Measurements from ENCODE around the gene BIN1. TPM values are rescaled to one million over a fixed set of nuclear protein-coding genes. Genes with fewer than 3 reads are reported as not detected.
"Not testable (repeated sequence)": the region's sequence is repeated elsewhere in the genome, so short reads cannot be mapped to it uniquely, and the experiment has no call there.

The BIN1 gene
- total RNA-seq, 5 donors from 2014 or later (not counting 1 experiment from before 2014, with no cell fraction given), result 144 to 172 (median 151) TPM

- Histone ChIP-seq H3K36me3 (ENCODE audit: control insufficient read depth in 2 of 2, extremely low read depth in 1 of 2, insufficient read depth in 1 of 2, low read length in 1 of 2) (no peaks in the 10 kb centered on the region), H3K27me3 (replicated peaks in 1 of 2; ENCODE audit: control insufficient read depth in 2 of 2, extremely low read depth in 1 of 2, insufficient read depth in 2 of 2, low read length in 1 of 2) (peaks cover 0 to 6% of the 10 kb centered on the region in 2 experiments), H3K27ac (ENCODE audit: low read length) (no peak overlapping the region), H3K9me3 (no peaks in the 10 kb centered on the region), H3K4me3 (ENCODE audit: control insufficient read depth in 1 of 2, extremely low read depth in 1 of 2, low read length in 1 of 2) (no peak overlapping the region), H3K4me1 (ENCODE audit: control insufficient read depth in 1 of 2, extremely low read depth in 1 of 2, insufficient read depth in 2 of 2, low read length in 2 of 2) (no peaks in the 10 kb centered on the region)
- Mint-ChIP-seq H3K36me3 (no peaks in the 10 kb centered on the region), H3K27ac (no peak overlapping the region), H3K4me1 (peaks cover 0 to 7% (median 3%) of the 10 kb centered on the region in 3 donors), H3K9me3 (no peaks in the 10 kb centered on the region), H3K4me3 (no peak overlapping the region), H3K27me3 (no peaks in the 10 kb centered on the region)
- ChIA-PET CTCF (no interaction called here), POLR2A (no interaction called here)
- no CpG with 5 or more reads among the region's 1 CpG for WGBS (ENCODE audit: insufficient coverage)
- no peak for DNase-seq
- ATAC-seq (replicated peaks in 1 of 4), result no peak
Observed at GRCh38 chr2:127125821-127126220, 18.9 kb upstream of the BIN1 start.

- peaks cover 0 to 7% (median 3%) of the 10 kb centered on the region in 3 donors for H3K4me1 Mint-ChIP-seq
Observed at GRCh38 chr2:127124426-127124825, 17.5 kb upstream of the BIN1 start.

DNA sequence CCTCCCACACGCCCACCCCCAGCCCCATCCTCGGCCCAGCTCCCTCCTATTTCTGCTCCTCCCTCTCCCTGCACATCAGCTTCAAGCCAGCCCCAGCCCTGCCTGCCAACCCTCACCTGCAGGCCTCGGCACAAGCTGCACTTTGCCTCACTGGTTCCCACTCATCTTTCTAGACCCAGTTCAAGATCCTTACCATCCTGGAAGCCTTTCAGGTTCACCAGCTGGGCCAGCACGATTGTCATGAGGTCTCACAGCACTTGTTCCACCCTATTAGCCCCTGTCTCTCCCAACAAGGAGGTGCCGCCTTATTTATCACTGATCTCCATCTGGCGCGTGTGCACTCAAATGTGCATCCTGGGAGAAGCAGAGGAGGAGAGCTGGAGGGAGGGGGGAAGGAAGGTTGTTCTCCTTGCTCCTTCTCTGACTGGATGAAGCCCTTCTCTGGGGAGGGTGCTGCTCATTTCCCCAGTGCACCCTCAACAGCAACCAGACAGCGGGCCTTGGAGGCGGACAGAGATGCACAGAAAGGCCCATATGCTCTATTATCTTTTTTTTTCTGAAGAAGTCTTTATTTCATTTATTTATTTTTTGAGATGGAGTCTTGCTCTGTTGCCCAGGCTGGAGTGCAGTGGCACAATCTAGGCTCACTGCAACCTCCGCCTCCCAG, 15.5 kb upstream of the BIN1 start:
- H3K9me3 ChIP-seq, result no peaks in the 10 kb centered on the region
- peaks cover 0 to 3% of the 10 kb centered on the region in 2 donors for H3K27me3 Mint-ChIP-seq
- no peak overlapping the region for H3K4me3 Mint-ChIP-seq
- POLR2A ChIA-PET, result no interaction called here
- no peak for ATAC-seq (replicated peaks in 1 of 4)
- peaks cover 0 to 8% of the 10 kb centered on the region in 2 experiments for H3K27me3 ChIP-seq (replicated peaks in 1 of 2; ENCODE audit: control insufficient read depth in 2 of 2, extremely low read depth in 1 of 2, insufficient read depth in 2 of 2, low read length in 1 of 2)
- H3K36me3 ChIP-seq (ENCODE audit: control insufficient read depth in 2 of 2, extremely low read depth in 1 of 2, insufficient read depth in 1 of 2, low read length in 1 of 2), result no peaks in the 10 kb centered on the region
- peaks cover 2% of the 10 kb centered on the region for H3K36me3 Mint-ChIP-seq
- WGBS (ENCODE audit: insufficient coverage), result 58% methylated on average over 5 of the region's 10 CpGs
- CTCF ChIA-PET, result interaction anchor here in 1 of 2 donors (0.6 kb wide), 1 partner anchor 309 kb away, joined by 3 read pairs; no protein-coding TSS in a partner anchor
- no peaks in the 10 kb centered on the region for H3K9me3 Mint-ChIP-seq
- H3K4me1 Mint-ChIP-seq, result no peaks in the 10 kb centered on the region
- no peak for DNase-seq
- no peak overlapping the region for H3K27ac ChIP-seq (ENCODE audit: low read length)
- no peak overlapping the region for H3K4me3 ChIP-seq (ENCODE audit: control insufficient read depth in 1 of 2, extremely low read depth in 1 of 2, low read length in 1 of 2)
- H3K27ac Mint-ChIP-seq, result no peak overlapping the region
- no peaks in the 10 kb centered on the region for H3K4me1 ChIP-seq (ENCODE audit: control insufficient read depth in 1 of 2, extremely low read depth in 1 of 2, insufficient read depth in 2 of 2, low read length in 2 of 2)

More at GRCh38 chr2:127124426-127124825, 17.5 kb upstream of the BIN1 start:
- Histone ChIP-seq H3K27me3 (replicated peaks in 1 of 2; ENCODE audit: control insufficient read depth in 2 of 2, extremely low read depth in 1 of 2, insufficient read depth in 2 of 2, low read length in 1 of 2) (peaks cover 0 to 6% of the 10 kb centered on the region in 2 experiments), H3K27ac (ENCODE audit: low read length) (no peak overlapping the region), H3K36me3 (ENCODE audit: control insufficient read depth in 2 of 2, extremely low read depth in 1 of 2, insufficient read depth in 1 of 2, low read length in 1 of 2) (no peaks in the 10 kb centered on the region), H3K9me3 (no peaks in the 10 kb centered on the region), H3K4me1 (ENCODE audit: control insufficient read depth in 1 of 2, extremely low read depth in 1 of 2, insufficient read depth in 2 of 2, low read length in 2 of 2) (no peaks in the 10 kb centered on the region), H3K4me3 (ENCODE audit: control insufficient read depth in 1 of 2, extremely low read depth in 1 of 2, low read length in 1 of 2) (no peak overlapping the region)
- no peaks in the 10 kb centered on the region for H3K36me3 Mint-ChIP-seq
- ATAC-seq (replicated peaks in 1 of 4) (no peak), DNase-seq (no peak)
- POLR2A ChIA-PET, result no interaction called here
- H3K27me3 Mint-ChIP-seq, result no peaks in the 10 kb centered on the region
- no peak overlapping the region for H3K4me3 Mint-ChIP-seq
- no peaks in the 10 kb centered on the region for H3K9me3 Mint-ChIP-seq
- CTCF ChIA-PET, result no interaction called here
- no peak overlapping the region for H3K27ac Mint-ChIP-seq
- whole genome bisulfite sequencing (ENCODE audit: insufficient coverage), result 94% methylated on average over 3 of the region's 8 CpGs

- H3K4me1 ChIP-seq (ENCODE audit: control insufficient read depth in 1 of 2, extremely low read depth in 1 of 2, insufficient read depth in 2 of 2, low read length in 2 of 2), result no peaks in the 10 kb centered on the region
- no peaks in the 10 kb centered on the region for H3K9me3 Mint-ChIP-seq
- peaks cover 0 to 10% of the 10 kb centered on the region in 2 experiments for H3K27me3 ChIP-seq (replicated peaks in 1 of 2; ENCODE audit: control insufficient read depth in 2 of 2, extremely low read depth in 1 of 2, insufficient read depth in 2 of 2, low read length in 1 of 2)
- no peak for ATAC-seq (replicated peaks in 1 of 4)
- WGBS (ENCODE audit: insufficient coverage), result 86% methylated on average over 4 of the region's 7 CpGs
- no peak for DNase-seq
- H3K4me3 ChIP-seq (ENCODE audit: control insufficient read depth in 1 of 2, extremely low read depth in 1 of 2, low read length in 1 of 2), result no peak overlapping the region
- CTCF ChIA-PET, result interaction anchor here in 1 of 2 donors (0.5 to 0.7 kb wide), 2 partner anchors 22 to 138 kb away, joined by 3 to 9 read pairs; no protein-coding TSS in a partner anchor
- POLR2A ChIA-PET, result no interaction called here
- no peaks in the 10 kb centered on the region for H3K9me3 ChIP-seq
- no peaks in the 10 kb centered on the region for H3K36me3 ChIP-seq (ENCODE audit: control insufficient read depth in 2 of 2, extremely low read depth in 1 of 2, insufficient read depth in 1 of 2, low read length in 1 of 2)
- H3K36me3 Mint-ChIP-seq, result peaks cover 2% of the 10 kb centered on the region
- no peaks in the 10 kb centered on the region for H3K4me1 Mint-ChIP-seq
- no peak overlapping the region for H3K27ac Mint-ChIP-seq
- no peak overlapping the region for H3K4me3 Mint-ChIP-seq
- H3K27me3 Mint-ChIP-seq, result peaks cover 0 to 3% of the 10 kb centered on the region in 2 donors
- no peak overlapping the region for H3K27ac ChIP-seq (ENCODE audit: low read length)
Observed at GRCh38 chr2:127121776-127122176, 14.8 kb upstream of the BIN1 start.

GRCh38 chr2:127121353-127121752, 14.4 kb upstream of the BIN1 start:
- Mint-ChIP-seq H3K27me3 (peaks cover 0 to 3% of the 10 kb centered on the region in 2 donors), H3K4me1 (no peaks in the 10 kb centered on the region), H3K36me3 (peaks cover 2% of the 10 kb centered on the region), H3K9me3 (no peaks in the 10 kb centered on the region), H3K4me3 (no peak overlapping the region), H3K27ac (no peak overlapping the region)
- Histone ChIP-seq H3K4me1 (ENCODE audit: control insufficient read depth in 1 of 2, extremely low read depth in 1 of 2, insufficient read depth in 2 of 2, low read length in 2 of 2) (no peaks in the 10 kb centered on the region), H3K27ac (ENCODE audit: low read length) (no peak overlapping the region), H3K9me3 (no peaks in the 10 kb centered on the region), H3K36me3 (ENCODE audit: control insufficient read depth in 2 of 2, extremely low read depth in 1 of 2, insufficient read depth in 1 of 2, low read length in 1 of 2) (no peaks in the 10 kb centered on the region), H3K27me3 (replicated peaks in 1 of 2; ENCODE audit: control insufficient read depth in 2 of 2, extremely low read depth in 1 of 2, insufficient read depth in 2 of 2, low read length in 1 of 2) (peaks cover 0 to 10% of the 10 kb centered on the region in 2 experiments), H3K4me3 (ENCODE audit: control insufficient read depth in 1 of 2, extremely low read depth in 1 of 2, low read length in 1 of 2) (no peak overlapping the region)
- ChIA-PET POLR2A (no interaction called here), CTCF (interaction anchor here in 1 of 2 donors (0.5 to 0.7 kb wide), 2 partner anchors 23 to 137 kb away, joined by 3 to 9 read pairs; no protein-coding TSS in a partner anchor)
- WGBS (ENCODE audit: insufficient coverage), result 63% methylated on average over 1 of the region's 1 CpG
- ATAC-seq (replicated peaks in 1 of 4), result no peak
- no peak for DNase-seq

DNA sequence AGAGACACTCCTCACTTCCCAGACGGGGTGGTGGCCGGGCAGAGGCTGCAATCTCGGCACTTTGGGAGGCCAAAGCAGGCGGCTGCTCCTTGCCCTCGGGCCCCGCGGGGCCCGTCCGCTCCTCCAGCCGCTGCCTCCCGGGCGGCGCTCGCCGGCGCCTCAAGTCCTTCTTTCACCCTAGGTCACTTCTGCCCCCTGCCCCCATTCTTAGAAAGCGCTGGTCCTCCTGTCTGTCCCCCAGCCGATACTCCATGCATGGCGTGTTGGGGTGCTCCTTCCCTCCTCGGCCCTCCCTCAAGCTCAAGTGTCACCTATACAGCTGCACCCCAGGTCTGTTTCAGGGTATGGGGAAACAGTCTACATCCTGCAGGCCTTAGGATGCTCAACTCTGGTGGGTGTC, 13.5 kb upstream of the BIN1 start:
- H3K9me3 Mint-ChIP-seq; H3K4me1 ChIP-seq (ENCODE audit: control insufficient read depth in 1 of 2, extremely low read depth in 1 of 2, insufficient read depth in 2 of 2, low read length in 2 of 2); POLR2A ChIA-PET; H3K27ac ChIP-seq (ENCODE audit: low read length); H3K36me3 Mint-ChIP-seq; H3K36me3 ChIP-seq (ENCODE audit: control insufficient read depth in 2 of 2, extremely low read depth in 1 of 2, insufficient read depth in 1 of 2, low read length in 1 of 2); H3K27me3 Mint-ChIP-seq; DNase-seq; H3K9me3 ChIP-seq; H3K4me1 Mint-ChIP-seq; ATAC-seq (replicated peaks in 1 of 4); H3K4me3 ChIP-seq (ENCODE audit: control insufficient read depth in 1 of 2, extremely low read depth in 1 of 2, low read length in 1 of 2); H3K4me3 Mint-ChIP-seq; H3K27ac Mint-ChIP-seq; CTCF ChIA-PET: not testable (repeated sequence)
- WGBS (ENCODE audit: insufficient coverage), result 93% methylated on average over 15 of the region's 20 CpGs
- H3K27me3 ChIP-seq (replicated peaks in 1 of 2; ENCODE audit: control insufficient read depth in 2 of 2, extremely low read depth in 1 of 2, insufficient read depth in 2 of 2, low read length in 1 of 2), result peaks cover 0 to 10% of the 10 kb centered on the region in 2 experiments
